ENCODE data around the gene SHISA7.
A peak's percentile ranks its signal among the peaks of the same experiment; 100 is the strongest.

Gene SHISA7

GRCh38 chr19:55472463-55472862 lies 29.4 kb upstream of the SHISA7 start:
- no peak for DNase-seq (ENCODE audit: low spot score)
- no peak for TF ChIP-seq CTCF (IDR thresholded peaks at IDR 0.05; ENCODE audit: extremely low read depth, missing control alignments)

- no peak for DNase-seq (ENCODE audit: low spot score)
- no peak for TF ChIP-seq CTCF (IDR thresholded peaks at IDR 0.05; ENCODE audit: extremely low read depth, missing control alignments)
These were observed 28.2 kb upstream of the SHISA7 start for GRCh38 chr19:55471266-55471665.

- DNase-seq (ENCODE audit: low spot score): no peak
- no peak for TF ChIP-seq CTCF (IDR thresholded peaks at IDR 0.05; ENCODE audit: extremely low read depth, missing control alignments)
These were observed 24.9 kb upstream of the SHISA7 start for GRCh38 chr19:55468054-55468393.

- TF ChIP-seq CTCF (IDR thresholded peaks at IDR 0.05; ENCODE audit: extremely low read depth, missing control alignments): peak; percentile 98
- DNase-seq (ENCODE audit: low spot score): peak; percentile 88
These were observed 24.3 kb upstream of the SHISA7 start for GRCh38 chr19:55467236-55468053.

- TF ChIP-seq CTCF (IDR thresholded peaks at IDR 0.05; ENCODE audit: extremely low read depth, missing control alignments): no peak
- no peak for DNase-seq (ENCODE audit: low spot score)
These were observed 23.1 kb upstream of the SHISA7 start for GRCh38 chr19:55466241-55466614.

GRCh38 chr19:55465460-55466240 lies 22.6 kb upstream of the SHISA7 start:
- DNase-seq (ENCODE audit: low spot score): no peak
- TF ChIP-seq CTCF (IDR thresholded peaks at IDR 0.05; ENCODE audit: extremely low read depth, missing control alignments): no peak

GRCh38 chr19:55464662-55465054 lies 21.6 kb upstream of the SHISA7 start, which contains the start of gene C19orf85:
Gene C19orf85 (minus strand): TSS chr19:55464751. CDS start chr19:55464554, 197 bp downstream.
- no peak for DNase-seq (ENCODE audit: low spot score)
- TF ChIP-seq CTCF (IDR thresholded peaks at IDR 0.05; ENCODE audit: extremely low read depth, missing control alignments): no peak
